Measurements from ENCODE around the gene COLEC11.

- TF ChIP-seq CTCF (IDR thresholded peaks at IDR 0.05) (no peak), POLR2A (IDR thresholded peaks at IDR 0.05) (no peak), POLR2AphosphoS5 (IDR thresholded peaks at IDR 0.05; ENCODE audit: insufficient read depth in 1 of 2, low read depth in 1 of 2) (no peak)
These were observed 44.7 kb downstream of the COLEC11 start for GRCh38 chr2:3639653-3640052.
